Measurements from ENCODE around the gene PRND. TPM values are rescaled to one million over a fixed set of nuclear protein-coding genes. Genes with fewer than 3 reads are reported as not detected.

Gene PRND
- total and polyA plus RNA-seq, 2 donors (not counting 3 experiments of a cell fraction or from before 2014, with no cell fraction given): 0.18 TPM; not detected in 1

- no peak overlapping the region for H3K4me2 ChIP-seq (ENCODE audit: insufficient read depth, low read length)
- H3K9me1 ChIP-seq (replicated peaks; ENCODE audit: control insufficient read depth, extremely low read depth, insufficient read depth, low read length): no peaks in the 10 kb centered on the region
- ChIA-PET POLR2A (no interaction called here), CTCF (interaction anchor here (1.2 kb wide), 1 partner anchor 76 kb away, joined by 3 read pairs; no protein-coding TSS in a partner anchor)
- H3K4me3 ChIP-seq (replicated peaks in 1 of 3; ENCODE audit: insufficient read depth in 1 of 3, low read depth in 1 of 3, low read length in 3 of 3): no peak overlapping the region
- peaks cover 16% of the 10 kb centered on the region for H3K4me1 ChIP-seq (ENCODE audit: control insufficient read depth, extremely low read depth, insufficient read depth, low read length)
- H4K20me1 ChIP-seq (replicated peaks; ENCODE audit: control insufficient read depth, extremely low read depth, insufficient read depth, low read length): no peaks in the 10 kb centered on the region
- DNase-seq (ENCODE audit: low read depth, low spot score) (no peak), FAIRE-seq (peak; percentile 31)
- dilution Hi-C loops (cut with MboI; ENCODE audit: extremely low pct_ligation_motif_present, low sequenced_read_pairs): no loop called here
- TF ChIP-seq MAX (IDR thresholded peaks at IDR 0.05; ENCODE audit: insufficient read depth, insufficient read length) (no peak), EZH2 (IDR thresholded peaks at IDR 0.05; ENCODE audit: borderline replicate concordance, low read depth, low read length, severe bottlenecking) (no peak), GATA2 (IDR thresholded peaks at IDR 0.05; ENCODE audit: insufficient read depth, insufficient read length, low read depth, low read length) (no peak), POLR2AphosphoS5 (IDR thresholded peaks at IDR 0.05; ENCODE audit: insufficient read depth, low read depth, low read length) (no peak), POLR2A (IDR thresholded peaks at IDR 0.05; ENCODE audit: low read depth, low read length) (no peak), JUN (IDR thresholded peaks at IDR 0.05; ENCODE audit: borderline replicate concordance, insufficient read depth, insufficient read length, low read depth) (no peak), CTCF (IDR thresholded peaks at IDR 0.05; ENCODE audit: extremely low read depth in 1 of 2, insufficient read depth in 1 of 2, low read depth in 1 of 2, low read length in 2 of 2) (no peak), FOS (IDR thresholded peaks at IDR 0.05; ENCODE audit: borderline replicate concordance, insufficient read depth, low read length) (no peak), MYC (IDR thresholded peaks at IDR 0.05; ENCODE audit: low read depth, low read length) (no peak)
- no peak overlapping the region for H3K9ac ChIP-seq (replicated peaks; ENCODE audit: extremely low read depth, insufficient read depth, low read length)
- H3K27me3 ChIP-seq (ENCODE audit: control insufficient read depth in 2 of 2, insufficient read depth in 2 of 2, low read length in 2 of 2): no peaks in the 10 kb centered on the region
- BruUV-seq (replicated peaks): no TSS peak
- peaks cover 6% of the 10 kb centered on the region for H3K79me2 ChIP-seq (ENCODE audit: control insufficient read depth, insufficient read depth, low read length)
- no peak overlapping the region for H2AFZ ChIP-seq (ENCODE audit: low read depth, low read length)
- H3K9me3 ChIP-seq (replicated peaks; ENCODE audit: control insufficient read depth, insufficient read depth, low read length): no peaks in the 10 kb centered on the region
- intact Hi-C loops (cut with micrococcal nuclease): no loop called here
- H3K27ac ChIP-seq (ENCODE audit: insufficient read depth, low read depth, low read length): no peak overlapping the region
- peaks cover 8 to 10% of the 10 kb centered on the region in 2 experiments for H3K36me3 ChIP-seq (ENCODE audit: control insufficient read depth in 2 of 2, extremely low read depth in 1 of 2, insufficient read depth in 2 of 2, low read length in 2 of 2)
Observed at GRCh38 chr20:4702562-4703280, 19.0 kb upstream of the PRND start.

Measured in endothelial cell of umbilical vein (primary cell).